ENCODE results near the gene UBXN10.

UBXN10 gene, protein sequence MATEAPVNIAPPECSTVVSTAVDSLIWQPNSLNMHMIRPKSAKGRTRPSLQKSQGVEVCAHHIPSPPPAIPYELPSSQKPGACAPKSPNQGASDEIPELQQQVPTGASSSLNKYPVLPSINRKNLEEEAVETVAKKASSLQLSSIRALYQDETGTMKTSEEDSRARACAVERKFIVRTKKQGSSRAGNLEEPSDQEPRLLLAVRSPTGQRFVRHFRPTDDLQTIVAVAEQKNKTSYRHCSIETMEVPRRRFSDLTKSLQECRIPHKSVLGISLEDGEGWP

DNA sequence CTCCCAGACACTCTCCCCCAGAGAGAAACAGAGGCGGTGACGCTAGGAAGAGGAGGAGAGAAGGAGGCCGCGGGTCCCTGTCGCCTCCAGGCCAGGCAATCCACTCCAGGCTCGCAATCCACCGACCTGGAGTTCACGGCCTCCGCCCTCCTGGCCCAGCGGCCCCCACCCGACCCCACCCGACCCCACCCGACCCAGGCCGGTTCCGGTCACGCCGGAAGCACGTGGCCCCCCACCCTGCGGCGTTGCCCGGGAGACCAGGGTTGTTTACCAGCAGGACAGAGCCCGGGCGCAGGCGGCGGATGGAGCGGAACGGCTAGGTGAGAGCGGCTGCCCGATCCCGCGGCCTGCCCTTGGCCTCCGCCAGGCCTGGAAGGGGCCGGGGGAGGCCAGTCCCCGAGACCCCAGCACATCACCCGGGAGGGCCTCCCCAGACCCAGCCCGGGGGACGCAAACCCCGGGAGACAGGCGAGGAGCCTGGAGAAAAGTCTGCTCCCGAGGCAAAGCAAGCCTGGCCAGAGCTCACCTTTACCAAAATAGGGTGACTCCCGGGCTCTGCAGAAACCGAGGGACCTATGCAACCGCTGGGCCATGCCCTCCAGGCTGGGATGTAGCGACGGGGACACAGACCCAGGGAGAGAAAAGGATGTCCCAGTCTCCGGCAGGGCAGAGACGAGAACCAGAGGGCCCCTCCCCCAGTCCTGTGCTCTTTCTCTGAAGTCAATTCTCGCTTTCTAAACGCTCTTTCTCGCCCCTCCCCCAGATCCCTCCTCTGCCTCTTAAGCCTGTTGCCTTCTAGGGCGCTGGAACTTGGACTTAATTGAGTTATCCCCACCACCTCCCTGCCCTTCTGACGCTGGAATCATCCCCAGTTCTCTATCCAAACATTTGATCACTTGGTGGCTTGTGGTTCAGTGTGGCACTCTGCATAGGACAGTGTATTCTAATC lies at the start of gene UBXN10, which contains the start of gene PLA2G2C:
UBXN10 (plus strand) TSS at position 263 of the 949 bp plus-strand sequence. CDS start 4,466 bp downstream, outside the sequence.
PLA2G2C (minus strand) TSS at position 685 of the 949 bp plus-strand sequence. CDS start 9,155 bp downstream, outside the sequence.
- no peak for DNase-seq

DNA sequence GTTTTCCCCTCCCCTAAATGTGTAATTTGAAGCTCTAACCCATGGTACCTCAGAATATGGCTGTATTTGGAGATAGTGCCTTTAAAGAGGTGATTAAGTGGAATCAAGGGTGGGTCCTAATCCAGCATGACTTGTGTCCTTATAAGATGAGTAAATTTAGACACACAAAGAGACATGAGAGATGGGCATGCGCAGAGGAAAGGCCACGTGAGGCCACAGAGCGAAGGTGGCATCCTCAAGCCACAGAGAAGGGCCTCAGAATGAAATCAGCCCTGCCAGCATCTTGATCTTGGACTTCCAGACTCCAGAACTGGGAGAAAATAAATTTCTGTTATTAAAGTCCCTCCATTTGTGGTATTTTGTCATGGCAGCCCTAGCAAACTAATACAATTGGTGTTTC lies 49.6 kb upstream of the UBXN10 start:
- DNase-seq, result no peak

DNA sequence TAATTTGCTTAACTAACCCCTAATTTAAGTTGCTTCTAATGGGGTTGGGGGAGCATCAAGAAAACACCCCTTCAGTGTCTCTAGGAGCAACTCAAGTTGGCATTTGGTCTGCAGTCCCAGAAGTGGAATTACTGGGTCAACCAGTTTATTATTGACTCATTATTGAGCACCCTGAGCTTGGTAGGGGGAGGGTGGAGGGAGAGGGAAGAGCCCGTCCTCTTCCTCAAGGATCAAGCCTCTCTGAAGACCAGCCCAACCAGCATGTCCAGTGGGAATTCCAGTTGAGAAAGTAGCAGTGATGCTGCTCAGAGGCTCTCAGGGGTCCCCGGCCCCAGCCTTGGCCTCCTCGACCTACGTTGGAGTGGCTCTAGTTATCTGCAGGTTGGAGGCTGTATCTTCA lies 48.8 kb upstream of the UBXN10 start:
- DNase-seq, result no peak

DNA sequence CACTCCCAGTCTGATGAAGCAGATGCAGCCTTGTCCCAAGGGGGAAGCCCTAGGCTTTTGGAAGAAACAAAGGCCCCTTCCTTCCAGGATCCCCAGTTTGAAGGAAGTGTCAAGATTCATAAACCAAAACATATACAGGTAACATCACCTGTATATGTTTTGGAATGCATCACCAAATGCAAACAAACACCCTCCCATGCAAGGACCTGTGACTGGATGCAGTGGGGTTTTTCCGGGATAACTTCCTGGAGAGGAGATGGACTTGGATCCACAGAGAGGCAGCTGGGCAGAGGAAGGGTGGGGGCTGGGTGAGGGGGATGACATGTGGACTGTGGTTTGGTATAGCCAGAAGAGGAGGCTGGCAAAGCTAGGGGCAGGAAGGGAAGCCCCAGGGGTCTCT lies 48.3 kb upstream of the UBXN10 start:
- no peak for DNase-seq

DNA sequence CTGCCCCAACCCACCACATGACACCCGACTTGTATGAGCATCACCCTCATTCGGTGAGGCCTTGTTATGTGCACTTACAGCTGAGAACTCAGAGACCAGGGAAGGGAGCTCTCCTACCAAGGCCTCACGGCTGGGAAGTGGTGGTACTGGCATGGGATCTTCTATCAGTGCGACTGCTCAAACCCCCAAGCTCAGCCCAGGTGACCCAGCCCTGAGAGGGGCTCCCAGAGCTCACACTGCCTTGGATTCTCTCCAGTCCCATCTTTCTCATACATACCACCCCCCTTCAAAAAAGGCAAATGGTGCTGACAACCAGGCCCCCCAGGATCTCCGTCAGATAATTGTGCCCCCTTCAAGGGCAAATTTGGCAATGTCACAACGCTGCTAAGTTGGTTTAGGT lies 47.5 kb upstream of the UBXN10 start:
- DNase-seq, result no peak

DNA sequence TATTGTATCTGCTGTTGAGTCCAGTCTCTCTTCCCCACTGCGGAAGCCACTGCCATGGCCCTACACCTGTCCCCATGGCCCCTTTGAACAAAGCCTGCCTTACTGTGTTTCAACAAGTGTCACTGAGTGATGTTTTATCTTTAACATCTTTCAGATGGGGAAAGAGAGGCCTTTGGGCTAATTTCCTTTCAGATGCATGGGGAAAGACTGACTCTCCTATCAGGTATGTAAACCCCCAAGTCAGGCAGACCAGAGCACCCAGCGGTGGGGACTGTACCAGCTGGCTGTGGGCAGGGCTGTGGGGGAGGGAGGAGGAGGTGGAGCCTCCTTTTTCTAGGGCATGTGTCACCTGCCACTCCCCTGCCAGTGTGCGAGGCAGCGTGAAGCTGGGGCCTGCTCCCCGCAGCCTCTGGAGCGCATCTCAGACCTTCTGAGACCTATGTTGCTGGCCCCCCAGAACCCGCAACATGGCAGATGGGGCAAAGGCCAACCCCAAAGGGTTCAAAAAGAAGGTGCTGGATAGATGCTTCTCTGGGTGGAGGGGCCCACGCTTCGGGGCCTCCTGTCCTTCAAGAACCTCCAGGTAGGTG lies 46.8 kb upstream of the UBXN10 start, which contains the start of gene PLA2G2F:
PLA2G2F (plus strand) TSS at position 363 of the 590 bp plus-strand sequence; CDS start at position 468, 105 bp downstream.
- DNase-seq, result no peak

DNA sequence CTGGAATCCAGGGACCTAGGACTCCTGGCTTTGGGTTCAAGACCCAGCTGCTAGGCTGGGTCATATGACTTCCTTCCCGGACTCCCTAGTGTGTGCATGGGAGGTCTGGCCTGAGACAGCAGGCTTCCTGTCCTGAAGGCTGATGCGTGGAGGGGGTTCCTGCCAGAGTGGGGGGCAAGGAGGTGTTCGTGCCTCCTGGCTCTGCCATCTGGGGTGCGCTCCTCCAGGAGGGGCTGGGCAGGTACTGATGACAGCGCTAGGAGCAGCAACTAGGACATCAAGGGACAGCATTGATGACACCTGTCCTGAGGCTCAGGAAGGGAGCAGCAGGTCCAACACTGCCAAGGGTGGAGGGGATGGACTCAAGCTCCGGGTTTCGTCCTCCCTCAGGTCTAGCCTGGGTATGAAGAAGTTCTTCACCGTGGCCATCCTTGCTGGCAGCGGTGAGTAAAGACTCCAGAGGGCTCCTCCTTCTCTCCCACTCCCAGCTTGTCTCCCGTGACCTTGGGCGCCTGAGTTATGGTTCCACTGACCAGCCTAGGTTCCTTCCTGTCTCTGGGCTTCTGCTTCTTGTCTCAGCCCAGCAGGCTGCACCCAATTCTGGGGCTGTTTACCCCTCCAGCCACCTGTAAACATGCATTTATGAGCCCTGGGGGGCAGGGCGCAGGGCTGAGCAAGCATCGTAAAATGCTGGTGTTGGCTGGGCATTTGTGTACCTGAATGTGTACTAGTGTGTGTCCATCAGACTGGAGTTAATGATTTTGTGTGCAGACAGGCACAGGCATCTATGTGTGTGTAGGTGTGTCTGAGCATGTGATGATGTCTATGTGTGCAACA lies 45.9 kb upstream of the UBXN10 start:
- DNase-seq, result no peak

DNA sequence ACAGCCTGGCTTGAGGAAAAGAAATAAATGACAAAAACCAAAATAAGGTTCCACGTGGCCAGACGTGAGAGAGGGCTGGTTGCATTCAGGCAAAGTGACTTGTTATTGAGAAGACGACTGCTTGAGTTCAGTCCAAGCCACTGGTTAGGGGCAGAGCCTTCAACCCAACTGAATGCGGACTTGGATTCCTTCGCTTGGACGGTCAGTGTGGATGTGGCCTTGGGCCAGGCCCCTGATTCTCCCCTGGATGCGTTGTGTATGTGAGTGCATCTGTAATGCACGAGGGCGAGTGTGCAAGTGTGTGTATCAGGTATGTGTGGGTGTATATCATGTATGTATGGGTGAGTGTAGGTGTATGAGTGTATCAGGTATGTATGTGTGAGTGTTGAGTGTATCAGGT lies 44.9 kb upstream of the UBXN10 start:
- DNase-seq, result no peak

DNA sequence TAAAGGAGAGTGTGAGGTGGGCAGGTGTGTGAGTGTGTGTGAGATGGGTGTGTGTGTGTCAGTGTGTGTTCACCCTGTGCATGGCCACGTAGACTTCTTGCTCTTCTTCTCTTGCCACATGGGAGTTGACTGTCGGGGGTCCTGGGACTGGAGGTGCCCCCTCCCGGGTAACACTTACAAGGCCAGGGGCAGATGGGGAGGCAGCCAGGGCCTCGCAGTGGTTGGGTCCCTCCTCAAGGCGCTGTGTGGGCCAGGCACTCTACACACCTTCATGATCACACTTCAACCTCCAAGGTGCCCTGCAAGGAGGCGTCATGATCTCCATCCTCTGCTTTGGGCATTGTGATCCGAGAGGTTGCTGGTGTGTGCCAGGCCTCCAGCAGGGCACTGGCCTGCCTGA lies 44.4 kb upstream of the UBXN10 start:
- DNase-seq, result no peak

DNA sequence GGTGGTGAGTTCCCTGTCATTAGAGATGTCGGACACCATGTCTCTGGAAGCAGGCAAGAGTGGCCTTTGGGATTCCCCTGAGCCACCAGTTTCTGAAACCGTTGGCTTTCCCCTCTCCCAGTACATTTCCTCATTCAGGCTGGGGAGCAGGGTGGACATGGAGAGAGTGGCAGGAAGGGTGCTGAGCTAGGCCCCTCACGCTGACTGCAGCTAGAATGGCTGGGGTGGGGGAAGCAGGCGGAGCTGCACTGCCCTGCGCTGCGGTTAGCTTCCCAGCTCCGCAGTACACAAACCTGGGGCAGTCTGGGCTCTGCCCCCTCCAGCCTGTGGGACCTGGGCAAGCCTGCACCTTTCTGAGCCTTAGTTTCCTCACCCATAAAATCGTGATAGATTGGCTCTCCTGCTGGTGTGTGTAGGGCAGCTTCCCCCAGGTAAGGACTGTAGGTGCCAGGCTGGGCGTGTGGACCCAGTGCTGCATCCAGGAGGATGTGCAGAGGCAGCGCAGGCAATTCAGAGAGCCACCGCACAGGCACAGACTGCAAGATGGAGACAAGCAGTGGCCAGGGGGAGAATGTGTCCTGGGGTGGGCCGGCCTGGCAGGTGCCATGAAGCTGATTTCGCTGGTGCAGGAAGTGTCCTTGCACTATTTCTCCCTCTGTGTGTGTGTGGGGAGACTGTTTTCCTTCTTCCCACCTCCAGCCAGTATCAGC lies 43.7 kb upstream of the UBXN10 start:
- peak in 1 of 3 donors; percentile 28 for DNase-seq

DNA sequence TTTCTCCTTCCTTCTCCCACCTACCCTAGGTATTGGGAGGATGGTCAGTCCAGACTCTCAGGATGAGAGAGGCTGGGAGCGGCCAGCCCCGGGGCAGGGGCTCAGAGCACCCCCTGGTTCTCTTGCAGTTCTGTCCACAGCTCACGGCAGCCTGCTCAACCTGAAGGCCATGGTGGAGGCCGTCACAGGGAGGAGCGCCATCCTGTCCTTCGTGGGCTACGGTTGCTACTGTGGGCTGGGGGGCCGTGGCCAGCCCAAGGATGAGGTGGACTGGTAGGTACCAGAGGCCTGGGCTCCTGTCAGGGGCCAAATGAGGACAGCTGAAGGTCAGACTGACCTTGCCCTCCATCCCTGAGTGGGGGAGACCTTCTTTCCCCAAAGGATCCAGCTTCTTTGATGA lies 42.6 kb upstream of the UBXN10 start:
- no peak for DNase-seq

DNA sequence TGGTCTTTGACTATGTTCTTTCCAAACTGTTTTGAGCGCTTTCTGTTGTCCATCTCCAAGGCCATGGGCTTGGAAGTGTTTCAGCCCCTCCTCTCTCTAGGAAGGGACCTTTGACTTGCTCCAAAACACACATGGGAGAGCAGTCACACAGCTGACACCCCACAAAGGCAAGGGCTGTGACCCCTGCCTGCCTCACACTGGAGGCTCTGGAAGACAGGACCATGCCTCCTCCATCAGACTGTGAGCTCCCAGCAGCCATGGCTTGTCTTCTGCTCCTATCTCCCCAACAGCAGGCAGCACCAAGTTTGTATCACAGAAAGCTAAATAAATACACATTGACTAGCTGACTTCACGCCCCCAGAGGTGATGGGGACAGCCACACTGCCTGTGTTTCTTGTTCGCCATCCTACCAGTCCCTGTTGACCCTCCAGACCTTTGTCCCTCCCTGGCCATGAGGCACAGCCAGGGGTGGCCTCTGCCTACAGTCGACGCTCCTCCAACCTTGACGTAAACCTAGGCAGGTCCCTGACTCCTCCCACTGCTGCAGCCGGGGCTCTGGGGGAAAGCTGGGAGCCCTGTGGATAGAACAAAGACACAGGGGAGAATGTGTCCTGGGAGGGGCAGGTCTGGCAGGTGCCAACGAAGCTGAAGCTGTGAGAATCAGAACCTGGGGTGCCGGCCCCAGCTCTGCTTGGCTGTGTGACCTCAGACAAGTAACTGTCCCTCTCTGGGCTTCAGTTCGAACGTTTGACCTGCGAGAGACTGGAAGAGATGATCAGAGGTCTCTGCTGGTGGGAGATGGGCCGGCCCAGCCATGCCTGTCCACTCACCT lies 41.9 kb upstream of the UBXN10 start:
- no peak for DNase-seq

DNA sequence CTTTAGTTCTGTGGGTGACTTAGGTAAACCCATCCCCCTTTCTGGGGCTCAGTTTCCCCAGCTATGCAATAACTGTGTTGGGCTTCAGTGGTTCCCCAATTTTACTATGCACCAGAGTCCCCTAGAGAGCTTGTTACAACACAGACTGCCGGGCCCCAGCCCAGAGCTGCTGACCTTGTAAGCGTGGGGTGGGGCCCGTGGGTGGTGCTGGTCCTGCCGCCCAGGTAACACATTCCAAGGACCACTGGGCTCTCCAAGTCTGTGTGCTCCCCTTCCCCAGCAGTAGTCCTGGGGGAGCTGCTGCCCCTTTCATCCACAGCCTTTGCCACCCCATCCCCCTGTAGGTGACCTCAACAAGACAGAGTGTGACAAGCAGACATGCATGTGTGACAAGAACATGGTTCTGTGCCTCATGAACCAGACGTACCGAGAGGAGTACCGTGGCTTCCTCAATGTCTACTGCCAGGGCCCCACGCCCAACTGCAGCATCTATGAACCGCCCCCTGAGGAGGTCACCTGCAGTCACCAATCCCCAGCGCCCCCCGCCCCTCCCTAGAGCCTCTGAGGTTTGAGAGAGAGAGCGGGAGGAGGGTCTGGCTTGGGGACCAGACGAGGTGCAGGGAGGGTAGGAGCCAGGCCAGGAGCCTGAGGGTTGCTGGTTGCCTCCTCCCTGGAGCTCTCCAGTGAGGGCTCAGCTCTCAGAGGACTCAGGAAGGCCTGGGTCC lies 37.9 kb upstream of the UBXN10 start:
- DNase-seq, result no peak

DNA sequence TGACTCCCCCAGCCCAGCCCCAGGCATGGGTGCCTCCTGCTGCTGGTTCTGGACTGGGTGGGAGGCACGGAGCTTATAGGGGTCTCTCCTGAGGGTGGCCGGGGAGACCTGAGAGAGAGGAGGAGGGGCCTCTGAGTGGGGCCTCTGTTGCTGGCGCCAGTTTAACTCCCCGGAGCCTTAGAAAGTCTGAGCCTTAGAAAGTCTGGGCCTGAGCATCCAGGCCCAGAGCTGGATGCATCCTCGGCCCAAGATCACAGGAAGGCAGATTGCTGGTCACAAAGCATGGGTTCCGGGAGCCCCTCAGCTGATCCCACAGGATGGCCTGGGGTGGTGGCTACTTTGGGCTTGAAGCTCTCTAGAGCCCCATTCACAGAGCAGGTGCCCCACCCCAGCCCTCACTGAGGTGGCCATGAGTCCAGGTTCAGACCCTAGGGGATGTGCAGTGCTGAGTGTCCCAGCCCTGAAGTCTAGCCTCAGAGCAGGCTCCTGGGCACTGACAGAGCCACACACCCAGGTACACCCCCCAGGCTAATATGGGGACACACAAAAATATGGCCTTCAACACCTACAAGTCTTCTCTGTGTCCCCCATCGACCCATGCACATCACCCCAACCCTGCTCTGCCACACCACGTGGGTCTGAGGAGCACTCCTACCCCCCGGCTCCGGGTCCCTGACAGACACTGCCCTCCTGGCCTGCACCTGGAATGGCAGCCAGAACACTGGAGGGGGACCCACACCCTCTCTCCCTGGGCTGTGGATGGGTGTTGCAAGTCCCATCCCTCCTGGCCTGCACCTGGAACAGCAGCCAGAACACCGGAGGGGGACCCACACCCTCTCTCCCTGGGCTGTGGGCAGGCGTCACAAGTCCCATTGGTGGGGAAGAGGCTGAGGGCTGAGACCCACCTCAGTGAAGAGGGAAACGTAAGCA lies 37.1 kb upstream of the UBXN10 start:
- no peak for DNase-seq

DNA sequence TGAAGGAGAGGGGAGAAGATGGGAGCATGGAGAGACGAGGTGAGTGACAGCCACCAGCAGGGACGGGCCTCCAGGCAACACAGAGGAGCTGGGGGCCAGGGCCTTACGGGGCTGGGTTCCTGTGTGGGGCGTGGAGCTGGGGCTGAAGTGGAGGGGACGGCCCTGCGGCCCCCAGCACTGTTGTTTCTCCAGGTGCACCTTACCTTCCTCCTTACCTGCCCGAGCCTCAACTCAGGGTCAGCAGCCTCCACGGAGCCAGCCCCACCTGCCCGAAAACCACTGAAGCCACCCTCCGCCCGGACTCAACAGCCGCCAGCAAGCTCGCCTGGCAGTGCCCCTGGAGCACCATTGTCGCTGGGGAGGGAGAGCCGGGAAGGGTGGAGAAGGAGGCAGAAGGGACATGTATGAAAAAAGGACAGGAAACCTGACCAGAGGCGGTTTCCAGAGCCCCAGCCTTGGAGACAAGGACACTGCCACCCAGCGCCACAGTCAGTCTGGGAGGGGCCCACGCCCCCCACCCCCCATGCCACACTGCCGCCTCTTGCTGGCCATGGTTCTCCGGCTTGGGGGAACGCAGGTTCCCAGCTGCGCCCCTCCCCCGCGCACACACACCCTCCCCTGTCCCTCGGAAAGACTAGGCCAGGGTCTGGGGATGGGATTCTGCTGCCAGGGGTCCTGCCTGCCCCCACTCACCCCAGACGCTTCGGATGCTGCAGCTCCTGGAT lies 36.1 kb upstream of the UBXN10 start:
- DNase-seq, result no peak

DNA sequence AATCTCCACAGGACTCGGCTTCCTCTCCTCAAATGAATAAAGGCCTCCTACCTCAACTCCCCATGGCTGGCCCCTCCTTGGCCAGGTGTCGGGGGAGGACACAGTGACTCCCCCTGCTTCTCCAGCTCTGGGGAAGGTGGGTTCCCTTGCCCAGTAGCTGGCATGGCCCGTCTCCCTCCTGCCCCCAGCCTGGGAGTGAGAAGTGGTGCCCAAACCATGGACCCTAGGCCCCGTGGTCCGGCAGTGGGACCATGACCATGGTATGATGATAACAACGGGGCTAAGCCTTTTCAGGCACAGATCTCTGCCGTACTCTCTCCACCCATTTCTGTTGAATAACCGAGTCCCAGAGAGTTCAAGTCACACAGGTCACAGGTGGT lies 35.6 kb upstream of the UBXN10 start:
- no peak for DNase-seq

DNA sequence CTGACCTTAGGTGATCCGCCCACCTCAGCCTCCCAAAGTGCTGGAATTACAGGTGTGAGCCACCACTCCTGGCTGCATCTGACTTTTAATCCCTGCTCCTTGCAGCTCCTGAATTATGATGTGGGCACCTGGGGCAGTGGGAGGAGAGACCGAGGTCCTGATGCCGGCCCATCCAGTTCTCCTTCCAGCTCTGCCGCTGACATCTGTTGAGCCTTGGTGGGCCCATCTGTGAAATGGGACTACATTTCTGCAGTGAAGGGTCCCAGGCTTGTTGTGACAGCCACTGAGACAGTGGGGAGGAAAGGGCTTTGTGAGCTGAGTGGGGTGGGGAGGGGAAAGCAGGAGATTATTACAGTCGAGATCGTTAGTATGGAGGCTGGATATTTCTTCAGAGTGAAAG lies 34.9 kb upstream of the UBXN10 start:
- no peak for DNase-seq

DNA sequence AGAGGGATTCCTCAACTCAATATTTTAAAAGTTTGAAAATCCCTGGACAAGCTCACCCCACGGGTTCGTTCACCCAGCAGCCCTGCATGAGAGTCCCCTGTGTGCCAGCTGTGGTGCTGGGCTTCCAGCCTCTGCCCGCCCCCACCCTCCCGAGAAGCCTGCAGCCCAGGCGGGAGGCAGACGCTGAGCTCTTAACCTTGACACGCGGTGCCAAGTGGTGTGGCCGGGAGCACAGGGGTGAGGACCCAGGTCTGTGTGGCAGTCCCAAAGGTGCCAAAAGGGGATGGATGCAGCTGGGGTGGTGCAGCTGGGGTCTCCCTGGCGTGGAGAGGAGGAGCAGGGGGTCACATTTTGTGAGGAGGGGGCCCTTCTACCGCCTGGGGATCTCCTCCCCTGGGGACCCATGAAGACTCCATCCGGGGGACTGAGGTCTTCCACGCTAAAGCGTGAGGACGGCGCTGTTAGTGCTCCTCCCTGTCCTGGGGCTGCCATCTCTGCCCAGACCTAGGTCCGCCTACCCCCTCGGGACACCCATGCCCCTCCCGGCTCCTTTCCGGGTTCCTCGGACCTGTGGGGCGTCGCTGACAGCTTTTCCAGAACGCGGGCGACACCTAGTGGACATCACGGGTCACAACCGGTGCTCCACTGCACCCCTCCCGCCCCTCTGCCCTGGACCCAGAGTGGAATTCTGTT lies 33.8 kb upstream of the UBXN10 start:
- DNase-seq, result peak; percentile 80 to 88 (median 85)
